Sciatic nerve (tissue), 2 donors: Measurements from ENCODE around the gene NPPA. TPM values are rescaled to one million over a fixed set of nuclear protein-coding genes. Genes with fewer than 3 reads are reported as not detected.
"Not testable (repeated sequence)": the region's sequence is repeated elsewhere in the genome, so short reads cannot be mapped to it uniquely, and the experiment has no call there.

ENCODE experiments used
- ATAC-seq: fragments of 200-7000 bp; cut with Tn5 transposase; one replicate; pipeline ENCODE4 v1.9.1; 2020; ENCODE audit warnings: mild to moderate bottlenecking, moderate library complexity
- DNase-seq: peaks from one replicate; pipeline ENCODE4 v3.0.0-alpha.2; 2020; ENCODE audit warnings: low spot score
- intact Hi-C: fragments of 100-400 bp; cut with DNase I; formaldehyde crosslinking; loops from one replicate; pipeline ENCODE4 v1.14.2; 2022
- total RNA-seq: library from RNA; stranded (reverse); fragmentation: NEBNext Ultra II Directional; extraction: Animal tissue kit (Norgen Biotek cat#: 25700); gene quantifications from one replicate; pipeline ENCODE4 v1.2.1, GENCODE V29; 2021
- donor health status: DM: no; HTN: no; CAD: no.
- donor health status: DM: no; HTN: no; CAD: no.

NPPA gene
- 0.45 TPM for total RNA-seq

- intact Hi-C loops, result no loop called here
- DNase-seq (no peak), ATAC-seq (no peak)
These were observed at the start of gene NPPA for GRCh38 chr1:11847667-11848372. TSS of gene NPPA (minus strand) at chr1:11847783. CDS start at chr1:11847684, 99 bp downstream.

GRCh38 chr1:11894501-11894900 lies 46.9 kb upstream of the NPPA start:
- intact Hi-C loops, DNase-seq, ATAC-seq: not testable (repeated sequence)

- peak; percentile 78 for ATAC-seq
- DNase-seq, result peak; percentile 77
- intact Hi-C loops, result no loop called here
These were observed 46.3 kb upstream of the NPPA start for GRCh38 chr1:11893907-11894251.

GRCh38 chr1:11891433-11892186 lies 44.0 kb upstream of the NPPA start:
- DNase-seq, result no peak
- no peak for ATAC-seq
- intact Hi-C loops, result no loop called here

GRCh38 chr1:11888877-11889208 lies 41.3 kb upstream of the NPPA start:
- DNase-seq (no peak), ATAC-seq (no peak)
- intact Hi-C loops, result no loop called here

- intact Hi-C loops, result no loop called here
- ATAC-seq (no peak), DNase-seq (no peak)
These were observed 40.8 kb upstream of the NPPA start for GRCh38 chr1:11888206-11888876.

- intact Hi-C loops, result no loop called here
- ATAC-seq (no peak), DNase-seq (no peak)
These were observed 40.1 kb upstream of the NPPA start for GRCh38 chr1:11887666-11888007.

GRCh38 chr1:11886986-11887665 lies 39.5 kb upstream of the NPPA start:
- intact Hi-C loops, result no loop called here
- ATAC-seq (peak; percentile 36), DNase-seq (no peak)

- DNase-seq (no peak), ATAC-seq (no peak)
- intact Hi-C loops, result no loop called here
These were observed 38.3 kb upstream of the NPPA start for GRCh38 chr1:11885916-11886315.

GRCh38 chr1:11882814-11883538 lies 35.4 kb upstream of the NPPA start:
- no peak for DNase-seq
- intact Hi-C loops, result no loop called here
- no peak for ATAC-seq

- intact Hi-C loops, result no loop called here
- ATAC-seq (no peak), DNase-seq (no peak)
These were observed 34.3 kb upstream of the NPPA start for GRCh38 chr1:11881749-11882441.

GRCh38 chr1:11880911-11881748 lies 33.5 kb upstream of the NPPA start:
- ATAC-seq (peak; percentile 66), DNase-seq (no peak)
- intact Hi-C loops, result no loop called here

GRCh38 chr1:11880181-11880575 lies 32.6 kb upstream of the NPPA start:
- peak; percentile 5 for ATAC-seq
- intact Hi-C loops, result no loop called here
- no peak for DNase-seq

- DNase-seq (no peak), ATAC-seq (peak; percentile 15)
- intact Hi-C loops, result no loop called here
These were observed 32.0 kb upstream of the NPPA start for GRCh38 chr1:11879311-11880180.

- ATAC-seq, result no peak
- intact Hi-C loops, result no loop called here
- DNase-seq, result no peak
These were observed 31.3 kb upstream of the NPPA start for GRCh38 chr1:11878891-11879190.

- DNase-seq, result no peak
- intact Hi-C loops, result no loop called here
- ATAC-seq, result no peak
These were observed 30.7 kb upstream of the NPPA start for GRCh38 chr1:11878081-11878890.
